CD4-positive, alpha-beta T cell treated with Interferon alpha-2 for 1 hour (primary cell): Measurements from ENCODE around the gene TPSAB1.
"Not testable (repeated sequence)": the region's sequence is repeated elsewhere in the genome, so short reads cannot be mapped to it uniquely, and the experiment has no call there.

Experiments
- DNase-seq, 2 donors: peaks; one replicate each; pipeline ENCODE4 v3.0.0-alpha.2; 2020 to 2022

The TPSAB1 gene

GRCh38 chr16:1271724-1272413 lies 31.4 kb downstream of the TPSAB1 start:
- not testable (repeated sequence) for DNase-seq

GRCh38 chr16:1272453-1273198 lies 32.1 kb downstream of the TPSAB1 start:
- DNase-seq, result no peak

GRCh38 chr16:1273816-1274215 lies 33.3 kb downstream of the TPSAB1 start:
- DNase-seq, result no peak

GRCh38 chr16:1274767-1275166 lies 34.3 kb downstream of the TPSAB1 start:
- no peak for DNase-seq

GRCh38 chr16:1275791-1276579 lies 35.5 kb downstream of the TPSAB1 start:
- DNase-seq, result no peak

- DNase-seq, result no peak
These were observed 36.0 kb downstream of the TPSAB1 start for GRCh38 chr16:1276580-1276878.

GRCh38 chr16:1277151-1277598 lies 36.7 kb downstream of the TPSAB1 start:
- DNase-seq, result no peak

GRCh38 chr16:1277617-1278282 lies 37.2 kb downstream of the TPSAB1 start:
- no peak for DNase-seq

- no peak for DNase-seq
These were observed 38.0 kb downstream of the TPSAB1 start for GRCh38 chr16:1278477-1278876.

GRCh38 chr16:1279081-1279944 lies 38.8 kb downstream of the TPSAB1 start:
- no peak for DNase-seq

GRCh38 chr16:1279945-1280589 lies 39.6 kb downstream of the TPSAB1 start:
- no peak for DNase-seq

- DNase-seq, result no peak
These were observed 40.3 kb downstream of the TPSAB1 start for GRCh38 chr16:1280783-1281182.

GRCh38 chr16:1281517-1281916 lies 41.0 kb downstream of the TPSAB1 start:
- DNase-seq, result no peak

- DNase-seq, result no peak
These were observed 41.9 kb downstream of the TPSAB1 start for GRCh38 chr16:1282324-1282973.

- no peak for DNase-seq
These were observed 42.8 kb downstream of the TPSAB1 start for GRCh38 chr16:1283296-1283695.

GRCh38 chr16:1283996-1284616 lies 43.6 kb downstream of the TPSAB1 start:
- DNase-seq, result no peak

- DNase-seq, result no peak
These were observed 45.4 kb downstream of the TPSAB1 start for GRCh38 chr16:1285669-1286512.

- no peak for DNase-seq
These were observed 46.1 kb downstream of the TPSAB1 start for GRCh38 chr16:1286513-1287094.

- DNase-seq, result no peak
These were observed 47.6 kb downstream of the TPSAB1 start for GRCh38 chr16:1287982-1288670.
